Measurements from ENCODE around the gene GSDME. TPM values are rescaled to one million over a fixed set of nuclear protein-coding genes. Genes with fewer than 3 reads are reported as not detected.

Gene GSDME
- polyA plus RNA-seq, 1 experiment = 63.8 TPM

DNA sequence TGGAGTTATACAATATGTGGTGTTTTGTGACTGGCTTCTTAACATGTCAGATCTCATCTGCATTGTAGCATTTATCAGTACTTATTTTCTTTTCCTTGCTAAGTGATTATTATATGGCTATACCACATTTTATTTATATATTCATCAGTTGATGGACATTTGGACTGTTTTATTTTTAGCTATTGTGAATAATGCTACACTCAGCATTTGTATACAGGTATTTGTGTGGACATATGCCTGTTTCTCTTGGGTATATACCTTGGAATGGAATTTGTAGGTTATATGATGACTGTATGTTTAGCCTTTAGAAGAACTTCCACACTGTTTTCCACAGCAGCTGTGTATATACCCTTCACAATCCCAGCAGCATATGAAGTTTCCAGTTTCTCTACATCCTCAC, 86.5 kb downstream of the GSDME start:
- no peaks in the 10 kb centered on the region for H3K27me3 ChIP-seq (ENCODE audit: control insufficient read depth, insufficient read depth, low read length)
- POLR2A ChIA-PET = interaction anchor here (0.6 kb wide), 1 partner anchor 31 kb away, joined by 6 read pairs; no protein-coding TSS in a partner anchor
- H3K27ac ChIP-seq (ENCODE audit: low read depth, low read length) = no peak overlapping the region
- CTCF ChIA-PET = interaction anchor here (0.7 to 8.1 kb wide), 2 partner anchors 26 to 95 kb away, joined by 3 to 95 read pairs; partner anchors contain the start of gene PALS2
- no peak overlapping the region for H3K4me3 ChIP-seq (ENCODE audit: low read depth, low read length)
- TF ChIP-seq, protein P1, sequence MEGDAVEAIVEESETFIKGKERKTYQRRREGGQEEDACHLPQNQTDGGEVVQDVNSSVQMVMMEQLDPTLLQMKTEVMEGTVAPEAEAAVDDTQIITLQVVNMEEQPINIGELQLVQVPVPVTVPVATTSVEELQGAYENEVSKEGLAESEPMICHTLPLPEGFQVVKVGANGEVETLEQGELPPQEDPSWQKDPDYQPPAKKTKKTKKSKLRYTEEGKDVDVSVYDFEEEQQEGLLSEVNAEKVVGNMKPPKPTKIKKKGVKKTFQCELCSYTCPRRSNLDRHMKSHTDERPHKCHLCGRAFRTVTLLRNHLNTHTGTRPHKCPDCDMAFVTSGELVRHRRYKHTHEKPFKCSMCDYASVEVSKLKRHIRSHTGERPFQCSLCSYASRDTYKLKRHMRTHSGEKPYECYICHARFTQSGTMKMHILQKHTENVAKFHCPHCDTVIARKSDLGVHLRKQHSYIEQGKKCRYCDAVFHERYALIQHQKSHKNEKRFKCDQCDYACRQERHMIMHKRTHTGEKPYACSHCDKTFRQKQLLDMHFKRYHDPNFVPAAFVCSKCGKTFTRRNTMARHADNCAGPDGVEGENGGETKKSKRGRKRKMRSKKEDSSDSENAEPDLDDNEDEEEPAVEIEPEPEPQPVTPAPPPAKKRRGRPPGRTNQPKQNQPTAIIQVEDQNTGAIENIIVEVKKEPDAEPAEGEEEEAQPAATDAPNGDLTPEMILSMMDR (IDR thresholded peaks at IDR 0.05; ENCODE audit: low read depth, low read length) = no peak
- DNase-seq (ENCODE audit: low read depth, low spot score) = no peak
- H3K9me3 ChIP-seq (ENCODE audit: control insufficient read depth, insufficient read depth, low read length) = no peaks in the 10 kb centered on the region

DNA sequence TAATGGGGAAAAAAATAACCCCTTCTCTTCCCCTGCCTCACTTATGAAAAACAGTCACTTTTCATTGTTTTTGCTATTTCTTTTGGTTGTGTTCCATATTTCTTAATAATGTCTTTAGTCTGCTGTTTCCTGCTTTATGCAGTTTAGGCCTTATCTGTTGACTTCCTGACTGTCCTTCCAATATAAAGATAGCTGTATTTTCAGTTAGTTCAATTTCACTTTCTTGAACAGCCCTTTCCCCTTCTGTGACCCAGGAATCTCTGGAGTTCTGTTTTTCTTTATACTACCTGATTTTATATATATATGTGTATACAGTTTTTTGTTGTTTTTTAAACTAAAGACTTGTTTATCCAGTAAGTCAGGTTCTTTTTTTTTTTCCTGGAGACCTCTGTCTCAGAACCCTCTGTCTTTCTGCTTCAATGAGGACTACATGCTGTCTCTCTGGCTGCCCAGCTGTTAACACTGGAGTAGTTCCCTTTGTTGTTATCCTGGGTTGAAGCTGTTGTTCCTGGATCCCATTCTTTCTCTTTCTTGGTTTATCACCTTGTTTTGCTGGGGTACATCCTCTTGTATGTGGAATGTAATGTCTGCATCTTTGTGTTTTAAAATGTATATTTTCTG, 87.2 kb downstream of the GSDME start:
- Histone ChIP-seq H3K27me3 (ENCODE audit: control insufficient read depth, insufficient read depth, low read length) (no peaks in the 10 kb centered on the region), H3K9me3 (ENCODE audit: control insufficient read depth, insufficient read depth, low read length) (no peaks in the 10 kb centered on the region), H3K27ac (ENCODE audit: low read depth, low read length) (no peak overlapping the region), H3K4me3 (ENCODE audit: low read depth, low read length) (no peak overlapping the region)
- TF ChIP-seq, protein P1 (IDR thresholded peaks at IDR 0.05; ENCODE audit: low read depth, low read length) = no peak
- DNase-seq (ENCODE audit: low read depth, low spot score) = no peak
- ChIA-PET POLR2A (interaction anchor here (0.6 kb wide), 2 partner anchors 31 to 56 kb away, joined by 3 to 6 read pairs; no protein-coding TSS in a partner anchor), CTCF (interaction anchor here (0.7 to 8.1 kb wide), 6 partner anchors 27 to 428 kb away, joined by 3 to 95 read pairs (median 8); partner anchors contain the start of gene PALS2)

DNA sequence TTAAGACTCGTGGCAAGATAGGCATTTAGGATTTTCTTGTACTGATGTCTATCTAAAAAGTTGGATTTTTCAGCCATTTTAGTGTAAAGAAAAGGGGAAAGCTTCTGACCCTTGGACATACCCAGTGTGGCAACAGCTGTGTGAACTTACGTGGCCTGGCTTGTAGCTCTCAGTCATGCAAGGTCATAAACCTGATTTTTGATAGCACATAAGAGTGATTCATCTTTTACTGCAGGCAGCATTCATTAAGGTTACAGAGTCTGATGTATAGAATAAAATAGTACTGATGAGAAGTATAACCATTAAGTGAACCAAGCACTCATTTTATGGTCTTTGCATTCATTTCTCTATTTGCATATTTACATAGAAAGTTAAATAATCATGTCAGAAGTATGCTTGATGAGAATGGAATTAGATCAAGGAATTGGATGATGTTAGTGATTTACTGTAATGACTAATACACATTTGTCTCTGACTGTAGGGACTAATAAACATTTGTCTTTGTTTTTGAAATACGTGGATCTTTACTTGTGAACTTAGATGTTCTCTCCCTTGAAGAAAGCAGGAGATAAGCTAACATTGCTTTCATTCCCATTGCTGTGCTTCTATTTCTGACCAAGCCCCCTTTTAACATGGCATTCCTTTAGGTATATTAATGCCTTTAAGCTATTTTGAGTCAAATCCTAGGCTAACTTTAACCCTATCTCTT, 88.2 kb downstream of the GSDME start:
- ChIA-PET POLR2A (interaction anchor here (0.6 to 1.7 kb wide), 2 partner anchors 57 to 456 kb away, joined by 3 to 5 read pairs; partner anchors contain the start of gene CYCS), CTCF (interaction anchor here (0.6 to 8.1 kb wide), 5 partner anchors 94 to 604 kb away, joined by 5 to 95 read pairs (median 12); partner anchors contain the start of gene PALS2)
- H3K9me3 ChIP-seq (ENCODE audit: control insufficient read depth, insufficient read depth, low read length) = no peaks in the 10 kb centered on the region
- DNase-seq (ENCODE audit: low read depth, low spot score) = no peak
- TF ChIP-seq, protein P1 (IDR thresholded peaks at IDR 0.05; ENCODE audit: low read depth, low read length) = no peak
- no peak overlapping the region for H3K4me3 ChIP-seq (ENCODE audit: low read depth, low read length)
- H3K27me3 ChIP-seq (ENCODE audit: control insufficient read depth, insufficient read depth, low read length) = no peaks in the 10 kb centered on the region
- no peak overlapping the region for H3K27ac ChIP-seq (ENCODE audit: low read depth, low read length)

DNA sequence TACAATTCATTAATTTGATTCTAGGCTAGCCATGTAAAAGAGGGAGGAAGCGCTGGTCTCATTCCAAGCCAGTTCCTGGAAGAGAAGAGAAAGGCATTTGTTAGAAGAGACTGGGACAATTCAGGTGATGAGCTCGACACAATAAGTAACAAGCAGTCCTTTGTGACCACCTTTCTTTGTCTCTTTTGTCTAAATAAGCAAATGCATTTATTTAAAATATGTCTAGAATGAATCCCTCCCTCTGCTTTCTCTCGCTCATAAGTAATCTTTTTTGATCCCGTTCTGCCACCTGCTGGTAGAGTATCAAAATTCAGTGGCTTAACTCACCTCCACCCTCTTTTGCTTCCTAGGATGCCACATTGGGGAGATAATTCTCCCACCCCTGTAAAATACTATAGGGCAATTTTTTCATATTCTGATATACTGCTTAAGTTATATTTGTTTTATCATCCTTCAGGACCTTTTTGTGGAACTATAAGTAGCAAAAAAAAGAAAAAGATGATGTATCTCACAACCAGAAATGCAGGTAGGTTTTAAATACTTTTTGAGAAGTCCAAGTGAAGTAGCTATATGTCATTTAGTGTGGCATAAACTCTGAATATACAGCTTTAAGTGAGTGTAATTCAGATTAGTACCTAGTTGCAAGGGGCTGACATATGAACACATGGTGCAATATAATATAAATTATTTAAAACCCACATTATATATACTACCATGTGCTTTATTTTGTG, 91.5 kb downstream of the GSDME start:
- TF ChIP-seq, protein P1 (IDR thresholded peaks at IDR 0.05; ENCODE audit: low read depth, low read length) = peak; percentile 67
- POLR2A ChIA-PET = interaction anchor here (0.8 kb wide), 1 partner anchor 92 kb away, joined by 3 read pairs; no protein-coding TSS in a partner anchor

More for the DNA sequence above, 91.5 kb downstream of the GSDME start:
- Histone ChIP-seq H3K27me3 (ENCODE audit: control insufficient read depth, insufficient read depth, low read length) (no peaks in the 10 kb centered on the region), H3K9me3 (ENCODE audit: control insufficient read depth, insufficient read depth, low read length) (no peaks in the 10 kb centered on the region), H3K27ac (ENCODE audit: low read depth, low read length) (no peak overlapping the region), H3K4me3 (ENCODE audit: low read depth, low read length) (no peak overlapping the region)
- peak; percentile 29 for DNase-seq (ENCODE audit: low read depth, low spot score)
- CTCF ChIA-PET = interaction anchor here (0.6 to 8.1 kb wide), 46 partner anchors 9 to 1128 kb away, joined by 3 to 95 read pairs (median 4); partner anchors contain the start of gene PALS2

Data from AG04450 (cell line).